ENCODE measurements around the gene SKA1. TPM values are rescaled to one million over a fixed set of nuclear protein-coding genes. Genes with fewer than 3 reads are reported as not detected.

The SKA1 gene
- total RNA-seq, 1 experiment from 2014 or later: 20.6 TPM

GRCh38 chr18:50360611-50361010, 14.2 kb upstream of the SKA1 start:
- Histone ChIP-seq H4K20me1 (ENCODE audit: control insufficient read depth, insufficient read depth, insufficient read length) (no peaks in the 10 kb centered on the region), H3K56ac (ENCODE audit: insufficient read length, low read depth, low read length) (no peak overlapping the region), H3K4me1 (ENCODE audit: insufficient read depth, low read length) (peaks cover 2% of the 10 kb centered on the region; the same call in 1 of the 2 replicates), H2AK5ac (ENCODE audit: insufficient read length, low read length) (no peak overlapping the region), H4K5ac (ENCODE audit: insufficient read length, low read depth, low read length) (no peak overlapping the region), H3K9me3 (ENCODE audit: control insufficient read depth, low read depth, low read length) (no peaks in the 10 kb centered on the region), H2BK120ac (ENCODE audit: low read depth, low read length, poor library complexity, severe bottlenecking) (no peak overlapping the region), H4K8ac (replicated peaks; ENCODE audit: insufficient read length, low read depth, low read length) (no peak overlapping the region), H3K14ac (ENCODE audit: insufficient read depth, low read length) (no peak overlapping the region), H4K91ac (ENCODE audit: insufficient read length, low read depth, low read length) (no peak overlapping the region), H3K18ac (ENCODE audit: insufficient read length, low read depth, low read length) (no peak overlapping the region), H3K23me2 (ENCODE audit: insufficient read length, low read depth, low read length, poor library complexity, severe bottlenecking) (no peaks in the 10 kb centered on the region), H3K23ac (ENCODE audit: insufficient read length, low read depth, low read length) (no peak overlapping the region), H3T11ph (ENCODE audit: low read length) (no peak overlapping the region), H3K27me3 (ENCODE audit: insufficient read depth, low read length) (no peaks in the 10 kb centered on the region), H3K9ac (ENCODE audit: extremely low read depth, insufficient read length, low read length) (no peak overlapping the region), H2BK20ac (ENCODE audit: low read depth, low read length, poor library complexity, severe bottlenecking) (no peak overlapping the region), H3K4me2 (ENCODE audit: insufficient read depth, insufficient read length, low read length) (no peak overlapping the region), H2BK15ac (ENCODE audit: low read depth, low read length) (no peak overlapping the region), H2AFZ (ENCODE audit: low read length) (no peak overlapping the region), H3K4ac (ENCODE audit: low read depth, low read length) (no peak overlapping the region), H3K79me1 (ENCODE audit: insufficient read depth, low read depth, low read length, poor library complexity, severe bottlenecking) (no peaks in the 10 kb centered on the region), H2BK12ac (ENCODE audit: insufficient read length, low read depth, low read length) (no peak overlapping the region), H3K27ac (ENCODE audit: insufficient read length, low read depth, low read length) (no peak overlapping the region), H2BK5ac (ENCODE audit: insufficient read length, low read length) (no peak overlapping the region), H3K79me2 (ENCODE audit: insufficient read depth, low read length) (no peaks in the 10 kb centered on the region)
- Mint-ChIP-seq H3K4me1 (peaks cover 7 to 9% of the 10 kb centered on the region in 2 experiments), H3K4me3 (no peak overlapping the region), H3K27me3 (ENCODE audit: low read depth) (peaks cover 18% of the 10 kb centered on the region), H3K27ac (no peak overlapping the region), H3K9me3 (no peaks in the 10 kb centered on the region; a peak in 1 of 5 replicates), H3K36me3 (ENCODE audit: insufficient read depth in 1 of 3, low read depth in 3 of 3) (no peaks in the 10 kb centered on the region)
- no peak for TF ChIP-seq CTCF (conservative IDR thresholded peaks at IDR 0.05)
- no CpG with 5 or more reads among the region's 2 CpGs for WGBS (ENCODE audit: extremely low coverage, insufficient read length, low lambda C conversion rate)
- DNase-seq: no peak
